ENCODE data around the gene ERC2. TPM values are rescaled to one million over a fixed set of nuclear protein-coding genes. Genes with fewer than 3 reads are reported as not detected.
A peak's percentile ranks its signal among the peaks of the same experiment; 100 is the strongest.

Gene ERC2
- total RNA-seq, 2 donors from 2014 or later: 0.21 TPM; not detected in 1

DNA sequence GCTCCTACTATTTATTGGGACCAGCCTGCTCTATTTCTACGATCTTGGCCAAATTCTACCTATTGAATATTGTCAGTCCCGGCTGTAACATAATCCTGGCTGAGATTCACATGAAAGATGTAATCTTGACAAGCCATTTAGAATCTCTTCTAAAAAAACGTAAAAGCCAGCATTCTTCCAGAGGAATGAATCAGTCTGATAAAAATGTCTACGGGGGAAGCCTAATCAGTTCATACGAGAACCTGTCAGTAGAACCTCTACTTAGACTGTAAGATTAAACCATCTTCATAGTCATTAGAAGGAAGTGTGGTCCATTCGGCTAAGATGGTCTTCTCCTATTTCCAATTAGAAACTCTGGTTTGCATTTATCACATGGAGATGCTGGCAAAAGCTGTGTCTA lies 833.9 kb downstream of the ERC2 start:
- Mint-ChIP-seq H3K36me3 (ENCODE audit: low read depth) (no peaks in the 10 kb centered on the region), H3K4me1 (peaks cover 3% of the 10 kb centered on the region), H3K27ac (no peak overlapping the region), H3K27me3 (no peaks in the 10 kb centered on the region), H3K4me3 (no peak overlapping the region)
- H3K9me3 ChIP-seq (ENCODE audit: control insufficient read depth, low read length, poor library complexity, severe bottlenecking): no peaks in the 10 kb centered on the region
- ATAC-seq (no peak), DNase-seq (no peak)

DNA sequence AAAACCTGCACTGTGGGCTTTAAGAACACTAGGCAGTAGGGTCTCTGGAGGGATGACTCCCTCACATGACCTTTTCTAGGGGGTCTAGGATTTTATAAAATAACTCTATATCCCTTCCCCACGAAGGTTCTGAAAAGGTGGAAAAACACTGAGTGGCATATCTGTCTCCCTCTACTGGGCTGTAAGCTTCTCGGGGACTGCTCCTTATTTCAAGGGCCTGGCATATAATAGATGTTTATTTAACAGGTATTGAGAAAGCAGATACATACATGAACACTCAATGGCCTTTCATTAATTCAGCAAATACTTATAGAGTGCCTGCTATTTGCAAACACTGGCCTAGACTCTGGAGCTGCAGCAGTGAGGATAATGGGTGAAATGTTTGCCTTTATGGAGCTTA lies 834.9 kb downstream of the ERC2 start:
- H3K9me3 ChIP-seq (ENCODE audit: control insufficient read depth, low read length, poor library complexity, severe bottlenecking): no peaks in the 10 kb centered on the region
- no peaks in the 10 kb centered on the region for H3K36me3 Mint-ChIP-seq (ENCODE audit: low read depth)
- H3K4me3 Mint-ChIP-seq: no peak overlapping the region
- ATAC-seq (no peak), DNase-seq (no peak)
- no peak overlapping the region for H3K27ac Mint-ChIP-seq
- no peaks in the 10 kb centered on the region for H3K27me3 Mint-ChIP-seq
- H3K4me1 Mint-ChIP-seq: no peaks in the 10 kb centered on the region

DNA sequence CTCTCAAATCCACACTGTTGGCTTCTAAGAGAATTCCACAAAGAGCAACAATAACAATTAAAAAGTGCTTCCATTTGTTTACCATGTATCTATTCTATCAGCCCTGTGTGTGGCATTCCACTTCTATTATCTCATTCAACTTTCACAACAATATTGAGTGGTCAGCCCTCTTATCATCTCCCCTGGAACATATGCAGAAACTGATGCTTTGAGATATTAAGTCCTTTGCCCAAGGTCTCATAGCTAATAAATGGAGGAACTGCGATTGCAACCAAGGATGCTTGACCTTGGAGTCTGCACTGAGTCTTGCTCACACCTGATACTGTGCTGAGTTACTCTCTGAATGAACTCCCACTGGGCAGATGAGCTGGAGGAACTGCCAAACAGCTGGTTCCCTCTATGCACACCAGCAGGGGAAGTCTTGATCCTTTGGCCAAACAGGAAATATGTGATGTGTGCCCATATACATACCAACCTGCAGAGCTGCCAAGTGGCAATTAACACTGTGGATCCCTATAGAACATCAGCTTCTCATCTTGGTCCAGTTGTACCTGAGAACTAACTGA lies 836.4 kb downstream of the ERC2 start:
- no peak overlapping the region for H3K27ac Mint-ChIP-seq

DNA sequence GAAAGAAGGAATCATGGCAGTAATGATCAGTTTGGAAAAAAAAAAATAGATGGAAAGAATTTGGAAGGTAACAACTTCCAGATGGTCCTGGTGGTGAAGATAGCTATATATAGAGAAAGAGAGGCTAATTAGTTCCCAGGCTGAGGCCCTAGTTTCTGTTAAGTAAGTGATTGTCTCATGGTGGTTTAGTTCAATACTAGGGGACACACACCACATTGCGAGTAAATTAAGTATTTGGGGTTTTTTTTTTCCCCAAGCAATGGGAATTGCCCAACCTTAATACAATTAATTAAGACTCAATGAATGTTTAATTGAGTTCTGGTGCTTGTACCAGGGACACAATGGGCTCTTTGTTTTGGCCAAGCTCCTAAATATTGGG lies 837.4 kb downstream of the ERC2 start:
- Mint-ChIP-seq H3K27ac (no peak overlapping the region), H3K36me3 (ENCODE audit: low read depth) (no peaks in the 10 kb centered on the region), H3K4me3 (no peak overlapping the region), H3K4me1 (no peaks in the 10 kb centered on the region), H3K27me3 (no peaks in the 10 kb centered on the region)
- DNase-seq: no peak
- ATAC-seq: no peak
- no peaks in the 10 kb centered on the region for H3K9me3 ChIP-seq (ENCODE audit: control insufficient read depth, low read length, poor library complexity, severe bottlenecking)

More for the DNA sequence above, 836.4 kb downstream of the ERC2 start:
- no peaks in the 10 kb centered on the region for H3K9me3 ChIP-seq (ENCODE audit: control insufficient read depth, low read length, poor library complexity, severe bottlenecking)
- DNase-seq: no peak
- Mint-ChIP-seq H3K4me3 (no peak overlapping the region), H3K27me3 (no peaks in the 10 kb centered on the region), H3K4me1 (no peaks in the 10 kb centered on the region), H3K36me3 (ENCODE audit: low read depth) (no peaks in the 10 kb centered on the region)
- ATAC-seq: no peak

DNA sequence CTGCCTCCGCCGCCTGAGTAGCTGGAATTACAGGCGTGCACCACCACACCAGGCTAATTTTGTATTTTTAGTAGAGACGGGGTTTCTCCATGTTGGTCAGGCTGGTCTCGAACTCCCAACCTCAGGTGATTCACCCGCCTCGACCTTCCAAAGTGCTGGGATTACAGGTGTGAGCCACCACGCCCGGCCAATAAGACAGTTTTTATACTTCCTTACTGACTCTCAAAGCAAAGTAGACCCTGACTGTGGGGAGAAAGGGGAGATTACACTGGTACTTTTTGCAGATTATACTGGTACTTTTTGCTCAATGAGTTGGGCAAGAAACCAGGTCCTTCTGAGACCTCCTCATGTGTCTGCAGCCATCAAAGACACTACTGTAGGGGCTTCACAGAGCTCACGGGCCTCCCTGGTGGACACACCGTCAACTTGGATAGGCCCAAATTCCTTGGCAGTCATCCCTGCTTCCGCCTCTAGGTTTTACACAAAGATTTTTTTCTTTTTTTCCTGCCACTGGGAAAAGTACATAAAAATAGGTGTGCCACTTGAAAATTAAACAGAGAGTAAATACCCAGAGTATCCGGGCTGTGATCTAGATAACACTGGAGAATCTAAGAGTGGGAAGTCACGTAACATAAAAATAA lies 837.9 kb downstream of the ERC2 start:
- no peaks in the 10 kb centered on the region for H3K36me3 Mint-ChIP-seq (ENCODE audit: low read depth)
- H3K27me3 Mint-ChIP-seq: no peaks in the 10 kb centered on the region
- DNase-seq: no peak
- no peaks in the 10 kb centered on the region for H3K9me3 ChIP-seq (ENCODE audit: control insufficient read depth, low read length, poor library complexity, severe bottlenecking)
- no peak for ATAC-seq
- no peaks in the 10 kb centered on the region for H3K4me1 Mint-ChIP-seq
- H3K4me3 Mint-ChIP-seq: no peak overlapping the region
- no peak overlapping the region for H3K27ac Mint-ChIP-seq

DNA sequence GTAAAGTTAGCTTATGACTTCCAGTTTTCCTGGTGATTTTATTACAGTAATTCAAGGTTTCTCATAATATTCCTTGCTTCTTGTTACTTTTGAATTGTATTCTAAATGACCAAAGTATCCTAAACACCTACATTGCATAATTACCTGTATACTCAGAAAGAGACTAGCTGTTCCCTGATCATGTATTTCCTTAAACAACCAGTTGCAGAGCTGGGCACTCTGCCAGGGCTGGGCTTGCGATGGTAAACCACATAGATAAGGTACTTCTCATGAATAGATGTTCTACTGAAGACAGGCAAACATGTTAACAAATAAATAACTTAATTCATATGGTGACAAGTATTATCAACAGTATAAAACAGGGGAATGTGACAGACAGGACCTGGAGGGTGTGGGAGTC lies 838.8 kb downstream of the ERC2 start:
- Mint-ChIP-seq H3K36me3 (ENCODE audit: low read depth) (no peaks in the 10 kb centered on the region), H3K4me1 (no peaks in the 10 kb centered on the region), H3K27ac (no peak overlapping the region), H3K27me3 (no peaks in the 10 kb centered on the region), H3K4me3 (no peak overlapping the region)
- ATAC-seq: no peak
- no peaks in the 10 kb centered on the region for H3K9me3 ChIP-seq (ENCODE audit: control insufficient read depth, low read length, poor library complexity, severe bottlenecking)
- DNase-seq: no peak

DNA sequence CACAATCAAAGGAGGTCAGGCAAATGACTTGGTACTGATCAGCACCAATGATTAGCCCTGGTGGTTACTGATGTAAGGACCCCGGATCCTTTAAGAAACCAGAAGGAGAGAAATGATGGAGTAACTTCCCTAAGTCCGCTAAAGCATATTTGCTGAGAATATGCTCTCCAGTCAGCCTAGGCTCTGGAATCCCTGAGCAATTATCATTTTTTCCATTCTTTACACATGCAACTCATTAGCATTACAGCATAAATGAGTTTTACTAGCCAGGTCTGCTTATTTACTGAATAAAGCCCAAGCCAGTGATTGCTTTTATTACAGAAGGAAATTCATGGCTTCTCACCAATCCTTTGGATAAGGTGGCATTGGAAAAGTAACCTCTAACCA lies 842.0 kb downstream of the ERC2 start:
- Mint-ChIP-seq H3K27me3 (no peaks in the 10 kb centered on the region), H3K4me1 (no peaks in the 10 kb centered on the region), H3K4me3 (no peak overlapping the region), H3K36me3 (ENCODE audit: low read depth) (no peaks in the 10 kb centered on the region), H3K27ac (no peak overlapping the region)
- ATAC-seq (no peak), DNase-seq (no peak)
- H3K9me3 ChIP-seq (ENCODE audit: control insufficient read depth, low read length, poor library complexity, severe bottlenecking): no peaks in the 10 kb centered on the region

DNA sequence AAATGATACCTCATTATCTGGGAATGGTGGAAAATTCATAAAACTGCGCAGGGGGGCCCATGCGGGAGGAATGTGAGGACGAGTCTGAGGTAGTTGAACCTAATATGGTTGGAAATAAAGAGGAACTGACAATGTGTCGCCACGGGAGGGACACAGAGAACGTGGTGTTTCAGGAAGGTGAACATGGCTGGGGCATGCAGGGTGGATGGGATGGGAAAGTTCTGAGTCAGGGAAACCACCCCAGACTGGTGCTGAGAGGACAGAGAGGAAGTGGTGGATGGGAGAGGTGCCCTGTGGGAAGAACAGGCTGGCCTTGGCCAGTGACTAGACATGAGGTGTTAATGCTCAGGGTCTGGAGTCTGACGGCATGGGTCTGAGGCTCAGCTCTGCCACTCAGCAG lies 844.0 kb downstream of the ERC2 start:
- no peaks in the 10 kb centered on the region for H3K9me3 ChIP-seq (ENCODE audit: control insufficient read depth, low read length, poor library complexity, severe bottlenecking)
- no peak overlapping the region for H3K27ac Mint-ChIP-seq
- no peaks in the 10 kb centered on the region for H3K36me3 Mint-ChIP-seq (ENCODE audit: low read depth)
- no peak overlapping the region for H3K4me3 Mint-ChIP-seq
- DNase-seq: no peak
- ATAC-seq: peak; percentile 40
- peaks cover 5% of the 10 kb centered on the region for H3K27me3 Mint-ChIP-seq
- no peaks in the 10 kb centered on the region for H3K4me1 Mint-ChIP-seq

DNA sequence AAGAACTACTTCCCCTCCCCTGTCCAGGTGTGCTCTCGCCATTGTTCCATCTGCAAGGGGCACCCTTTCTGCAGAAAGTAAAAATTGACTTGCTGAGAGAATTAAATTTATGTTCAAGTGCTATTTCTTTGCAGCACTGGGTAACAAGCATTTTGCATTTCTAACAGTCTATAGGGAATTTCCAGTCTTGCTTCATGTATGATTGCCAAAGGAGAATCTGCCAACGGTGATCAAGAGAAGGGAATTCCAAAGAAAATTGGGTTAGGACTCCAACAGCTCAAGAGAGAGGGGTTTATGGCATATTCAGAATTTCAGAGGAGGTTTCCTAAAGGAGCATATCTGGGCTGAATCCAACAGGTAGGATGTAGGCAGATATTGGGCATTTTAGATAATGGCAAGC lies 844.5 kb downstream of the ERC2 start:
- DNase-seq (no peak), ATAC-seq (no peak)
- Mint-ChIP-seq H3K27me3 (peaks cover 5% of the 10 kb centered on the region), H3K36me3 (ENCODE audit: low read depth) (no peaks in the 10 kb centered on the region), H3K4me3 (no peak overlapping the region), H3K27ac (no peak overlapping the region), H3K4me1 (no peaks in the 10 kb centered on the region)
- no peaks in the 10 kb centered on the region for H3K9me3 ChIP-seq (ENCODE audit: control insufficient read depth, low read length, poor library complexity, severe bottlenecking)

DNA sequence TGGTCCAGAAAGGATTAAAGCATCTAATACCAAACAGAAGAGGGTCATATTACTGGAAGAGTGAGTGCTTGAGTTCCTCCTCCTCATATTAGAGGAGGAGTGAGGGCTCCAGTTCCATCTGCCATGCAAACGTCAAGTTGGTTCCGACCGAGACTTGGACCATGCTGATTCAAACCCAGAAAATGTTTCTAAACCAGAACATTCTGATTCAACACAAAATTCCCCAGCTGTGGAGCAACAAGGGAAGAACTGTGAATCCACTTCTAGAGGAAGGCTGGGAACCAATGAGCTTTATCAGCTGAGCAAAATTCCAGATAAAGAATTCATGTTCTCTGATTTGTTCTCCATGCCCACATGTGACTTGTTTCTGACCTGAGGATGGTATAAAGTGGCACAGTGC lies 845.5 kb downstream of the ERC2 start:
- no peak overlapping the region for H3K4me3 Mint-ChIP-seq
- no peaks in the 10 kb centered on the region for H3K9me3 ChIP-seq (ENCODE audit: control insufficient read depth, low read length, poor library complexity, severe bottlenecking)
- no peak for DNase-seq
- no peaks in the 10 kb centered on the region for H3K36me3 Mint-ChIP-seq (ENCODE audit: low read depth)
- no peak overlapping the region for H3K27ac Mint-ChIP-seq
- ATAC-seq: no peak
- H3K27me3 Mint-ChIP-seq: peaks cover 5% of the 10 kb centered on the region
- H3K4me1 Mint-ChIP-seq: no peaks in the 10 kb centered on the region

DNA sequence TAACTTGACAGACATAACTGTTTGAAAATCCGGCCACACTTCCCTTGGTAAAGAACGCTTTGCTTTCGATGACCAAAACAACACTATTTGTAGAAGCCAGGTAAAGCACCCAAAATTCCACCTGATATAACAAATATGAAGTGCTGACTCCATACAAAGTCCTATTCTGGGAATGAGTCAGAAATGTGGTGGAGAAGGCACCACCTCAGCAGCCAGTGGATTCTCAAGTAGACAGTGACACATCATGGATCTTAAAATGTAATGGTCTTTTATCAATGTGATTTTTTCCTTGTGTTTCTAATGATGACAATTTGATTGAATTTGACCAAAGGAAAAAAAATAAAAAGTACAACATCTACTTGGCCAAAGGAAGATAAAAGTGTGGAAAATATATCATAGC lies 846.2 kb downstream of the ERC2 start:
- no peaks in the 10 kb centered on the region for H3K36me3 Mint-ChIP-seq (ENCODE audit: low read depth)
- H3K9me3 ChIP-seq (ENCODE audit: control insufficient read depth, low read length, poor library complexity, severe bottlenecking): no peaks in the 10 kb centered on the region
- H3K4me1 Mint-ChIP-seq: no peaks in the 10 kb centered on the region
- ATAC-seq (no peak), DNase-seq (no peak)
- H3K27ac Mint-ChIP-seq: no peak overlapping the region
- H3K4me3 Mint-ChIP-seq: no peak overlapping the region
- peaks cover 5% of the 10 kb centered on the region for H3K27me3 Mint-ChIP-seq

DNA sequence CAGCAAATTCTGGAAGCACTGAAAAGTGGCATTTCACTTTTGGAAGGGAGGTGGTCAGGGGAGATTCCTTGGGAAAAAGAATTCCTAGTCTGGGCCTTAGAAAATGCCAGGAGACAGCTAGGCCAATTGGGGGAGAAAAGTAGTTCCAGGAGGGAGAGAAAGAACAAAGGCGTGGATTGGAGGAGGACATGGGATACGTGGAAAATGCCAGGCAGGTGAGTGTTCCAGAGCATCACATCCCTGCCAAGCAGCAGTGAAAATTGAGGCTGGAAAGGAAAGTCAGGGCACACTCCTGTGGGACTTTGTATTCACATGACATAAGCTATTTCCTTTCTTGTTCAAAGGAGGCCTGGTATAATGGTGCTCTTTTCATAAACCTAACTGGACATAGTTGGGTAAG lies 846.6 kb downstream of the ERC2 start:
- Mint-ChIP-seq H3K4me3 (no peak overlapping the region), H3K4me1 (no peaks in the 10 kb centered on the region), H3K27ac (no peak overlapping the region), H3K36me3 (ENCODE audit: low read depth) (no peaks in the 10 kb centered on the region), H3K27me3 (peaks cover 5% of the 10 kb centered on the region)
- no peak for DNase-seq
- no peaks in the 10 kb centered on the region for H3K9me3 ChIP-seq (ENCODE audit: control insufficient read depth, low read length, poor library complexity, severe bottlenecking)
- ATAC-seq: no peak

DNA sequence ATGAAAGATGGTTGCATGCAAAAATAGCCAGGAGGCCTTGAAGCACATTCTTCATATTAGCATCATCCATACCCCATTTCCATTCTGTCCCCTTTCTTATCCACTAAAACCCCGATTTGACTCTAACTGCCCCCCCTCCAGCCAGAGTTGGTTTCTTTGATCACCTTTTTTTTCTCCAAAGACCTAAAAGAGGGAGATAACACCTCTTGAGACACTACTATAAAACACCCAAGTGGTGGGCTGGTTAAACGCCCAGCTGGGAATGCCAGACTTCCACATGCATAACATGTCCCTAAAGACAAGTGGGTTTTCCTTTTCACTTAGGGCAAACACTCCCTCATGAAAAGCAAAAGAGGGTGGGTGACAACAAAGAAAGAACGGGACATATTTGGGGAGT lies 847.2 kb downstream of the ERC2 start:
- Mint-ChIP-seq H3K4me3 (no peak overlapping the region), H3K36me3 (ENCODE audit: low read depth) (no peaks in the 10 kb centered on the region), H3K4me1 (no peaks in the 10 kb centered on the region), H3K27ac (no peak overlapping the region), H3K27me3 (peaks cover 5% of the 10 kb centered on the region)
- no peak for DNase-seq
- H3K9me3 ChIP-seq (ENCODE audit: control insufficient read depth, low read length, poor library complexity, severe bottlenecking): no peaks in the 10 kb centered on the region
- ATAC-seq: no peak

DNA sequence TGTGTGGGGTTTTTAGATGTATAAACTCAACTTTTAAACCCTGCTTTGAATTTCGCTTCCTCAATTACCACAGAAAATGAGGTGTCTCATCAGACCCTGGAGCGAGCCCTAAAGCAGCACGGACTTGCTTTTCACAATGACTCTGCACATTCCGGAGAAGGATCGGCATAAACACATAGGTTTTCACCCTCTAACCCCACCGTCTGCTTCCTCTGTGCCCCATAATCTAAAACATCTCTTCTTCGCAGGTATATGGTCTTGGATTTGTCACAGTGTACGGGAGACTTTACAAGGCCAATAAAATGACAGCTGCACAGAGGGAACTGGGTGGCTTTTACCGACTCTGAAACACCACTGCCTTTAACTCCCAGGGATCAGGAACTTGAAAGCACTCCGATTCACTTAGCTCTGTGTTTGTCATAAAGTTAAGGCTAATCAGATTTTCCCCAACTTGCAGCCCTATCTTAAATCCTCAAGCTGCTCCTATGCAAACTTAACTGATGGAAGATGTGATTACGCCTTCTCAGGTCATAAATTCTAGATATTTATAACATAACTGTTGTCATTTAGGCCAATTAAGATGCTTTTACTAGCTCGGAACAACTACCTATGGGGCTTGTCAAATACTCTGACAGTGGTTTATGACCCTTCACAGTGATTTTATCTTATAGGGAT lies 847.8 kb downstream of the ERC2 start:
- H3K9me3 ChIP-seq (ENCODE audit: control insufficient read depth, low read length, poor library complexity, severe bottlenecking): no peaks in the 10 kb centered on the region
- DNase-seq (no peak), ATAC-seq (no peak)
- H3K4me1 Mint-ChIP-seq: no peaks in the 10 kb centered on the region
- H3K36me3 Mint-ChIP-seq (ENCODE audit: low read depth): no peaks in the 10 kb centered on the region
- peaks cover 5% of the 10 kb centered on the region for H3K27me3 Mint-ChIP-seq
- no peak overlapping the region for H3K27ac Mint-ChIP-seq
- H3K4me3 Mint-ChIP-seq: no peak overlapping the region

All from T-helper 17 cell (primary cell).